Measurements from ENCODE around the gene IKZF4. TPM values are rescaled to one million over a fixed set of nuclear protein-coding genes. Genes with fewer than 3 reads are reported as not detected.
"Not testable (repeated sequence)": the region's sequence is repeated elsewhere in the genome, so short reads cannot be mapped to it uniquely, and the experiment has no call there.

IKZF4 gene
- total RNA-seq, 4 donors from 2014 or later = 1.9 to 6.2 (median 3.9) TPM

- no peak overlapping the region for H3K27ac ChIP-seq
- intact Hi-C loops (cut with DNase I; ENCODE audit: low total_unique reads) (no loop called here), in situ Hi-C loops (cut with MboI; ENCODE audit: low pct_ligation_motif_present in 1 of 4, low pct_unique_long_range_greater_than_20kb in 1 of 4, low sequenced_read_pairs in 3 of 4) (no loop called here)
- H3K36me3 ChIP-seq = no peaks in the 10 kb centered on the region
- no peak overlapping the region for H3K4me3 ChIP-seq
- no peak for TF ChIP-seq POLR2A (IDR thresholded peaks at IDR 0.05)
- TF ChIP-seq CTCF (IDR thresholded peaks at IDR 0.05) = no peak
- no peak for TF ChIP-seq EP300 (IDR thresholded peaks at IDR 0.05; ENCODE audit: low read depth)
- no peak for TF ChIP-seq POLR2AphosphoS5 (IDR thresholded peaks at IDR 0.05)
- H3K27me3 ChIP-seq = no peaks in the 10 kb centered on the region
- H3K9me3 ChIP-seq = no peaks in the 10 kb centered on the region
- H3K4me1 ChIP-seq = no peaks in the 10 kb centered on the region
- no peak for DNase-seq
- 78 to 83% methylated on average over 2 to 6 of the region's 6 CpGs for WGBS, 2 donors (ENCODE audit: low coverage in 1 of 2)
Measured at GRCh38 chr12:56053407-56053893, 32.6 kb downstream of the IKZF4 start.

- H3K27me3 ChIP-seq; in situ Hi-C loops (cut with MboI; ENCODE audit: low pct_ligation_motif_present in 1 of 4, low pct_unique_long_range_greater_than_20kb in 1 of 4, low sequenced_read_pairs in 3 of 4); H3K9me3 ChIP-seq; intact Hi-C loops (cut with DNase I; ENCODE audit: low total_unique reads); H3K4me1 ChIP-seq; H3K36me3 ChIP-seq; H3K4me3 ChIP-seq; DNase-seq; H3K27ac ChIP-seq: not testable (repeated sequence)
- 91 to 100% methylated on average over 2 to 8 of the region's 8 CpGs for WGBS, 2 donors (ENCODE audit: low coverage in 1 of 2)
Measured at GRCh38 chr12:56059964-56060363, 39.1 kb downstream of the IKZF4 start.

- H3K4me3 ChIP-seq = no peak overlapping the region
- no peaks in the 10 kb centered on the region for H3K27me3 ChIP-seq
- intact Hi-C loops (cut with DNase I; ENCODE audit: low total_unique reads) (no loop called here), in situ Hi-C loops (cut with MboI; ENCODE audit: low pct_ligation_motif_present in 1 of 4, low pct_unique_long_range_greater_than_20kb in 1 of 4, low sequenced_read_pairs in 3 of 4) (no loop called here)
- H3K27ac ChIP-seq = no peak overlapping the region
- no peak for DNase-seq
- TF ChIP-seq EP300 (IDR thresholded peaks at IDR 0.05; ENCODE audit: low read depth) (no peak), POLR2A (IDR thresholded peaks at IDR 0.05) (no peak), CTCF (IDR thresholded peaks at IDR 0.05) (no peak), POLR2AphosphoS5 (IDR thresholded peaks at IDR 0.05) (no peak)
- 67% methylated on average over 5 of the region's 5 CpGs; no CpG with 5 or more reads in 1 of the 2 donors for WGBS, 2 donors (ENCODE audit: low coverage in 1 of 2)
- H3K9me3 ChIP-seq = no peaks in the 10 kb centered on the region
- no peaks in the 10 kb centered on the region for H3K36me3 ChIP-seq
- H3K4me1 ChIP-seq = no peaks in the 10 kb centered on the region
Measured at GRCh38 chr12:56061982-56062381, 41.1 kb downstream of the IKZF4 start.

GRCh38 chr12:56062996-56063395, 42.2 kb downstream of the IKZF4 start:
- H3K9me3 ChIP-seq = no peaks in the 10 kb centered on the region
- no peak overlapping the region for H3K27ac ChIP-seq
- no peaks in the 10 kb centered on the region for H3K4me1 ChIP-seq
- TF ChIP-seq CTCF (IDR thresholded peaks at IDR 0.05) = no peak
- no peak for TF ChIP-seq POLR2AphosphoS5 (IDR thresholded peaks at IDR 0.05)
- TF ChIP-seq EP300 (IDR thresholded peaks at IDR 0.05; ENCODE audit: low read depth) = no peak
- TF ChIP-seq POLR2A (IDR thresholded peaks at IDR 0.05) = no peak
- in situ Hi-C loops (cut with MboI; ENCODE audit: low pct_ligation_motif_present in 1 of 4, low pct_unique_long_range_greater_than_20kb in 1 of 4, low sequenced_read_pairs in 3 of 4) (no loop called here), intact Hi-C loops (cut with DNase I; ENCODE audit: low total_unique reads) (no loop called here)
- H3K27me3 ChIP-seq = no peaks in the 10 kb centered on the region
- DNase-seq = no peak
- no peaks in the 10 kb centered on the region for H3K36me3 ChIP-seq
- H3K4me3 ChIP-seq = no peak overlapping the region

GRCh38 chr12:56071648-56072047, 50.8 kb downstream of the IKZF4 start:
- Histone ChIP-seq H3K4me3 (no peak overlapping the region), H3K27ac (no peak overlapping the region), H3K4me1 (no peaks in the 10 kb centered on the region), H3K9me3 (no peaks in the 10 kb centered on the region), H3K36me3 (no peaks in the 10 kb centered on the region), H3K27me3 (no peaks in the 10 kb centered on the region)
- TF ChIP-seq POLR2A (IDR thresholded peaks at IDR 0.05) = no peak
- no peak for TF ChIP-seq EP300 (IDR thresholded peaks at IDR 0.05; ENCODE audit: low read depth)
- TF ChIP-seq CTCF (IDR thresholded peaks at IDR 0.05) = no peak
- TF ChIP-seq POLR2AphosphoS5 (IDR thresholded peaks at IDR 0.05) = no peak
- in situ Hi-C loops (cut with MboI; ENCODE audit: low pct_ligation_motif_present in 1 of 4, low pct_unique_long_range_greater_than_20kb in 1 of 4, low sequenced_read_pairs in 3 of 4) (no loop called here), intact Hi-C loops (cut with DNase I; ENCODE audit: low total_unique reads) (no loop called here)
- DNase-seq = no peak
- WGBS, 2 donors (ENCODE audit: low coverage in 1 of 2) = 60 to 86% methylated on average over 2 to 4 of the region's 4 CpGs

Data from transverse colon (tissue), 4 donors.